HepG2 (cell line): ENCODE data around the gene LIPH. TPM values are rescaled to one million over a fixed set of nuclear protein-coding genes. Genes with fewer than 3 reads are reported as not detected.

Source experiments
- ATAC-seq: fragments of 200-7000 bp; cut with Tn5 transposase; 3 replicates; pipeline ENCODE4 v1.9.1; 2020; ENCODE audit warnings: mild to moderate bottlenecking, moderate library complexity
- BruUV-seq: library from RNA; stranded (reverse); fragments of 400-500 nt; replicated peaks from 2 replicates; lab custom pipeline; 2021; lab: Mats Ljungman, UMichigan
- CTCF ChIA-PET: fragments of 300-600 bp; formaldehyde crosslinking; extraction: SDS; loops from one replicate; lab custom pipeline; 2021; ENCODE audit warnings: low total read pairs, inconsistent platforms, low intra/inter-chr PET ratio; lab: Yijun Ruan, JAX
- POLR2A ChIA-PET: fragments of 350-600 bp; sonication (Branson Sonifier 250); formaldehyde crosslinking; loops from one replicate; lab custom pipeline; 2020; ENCODE audit warnings: antibody characterized with exemption, inconsistent platforms; lab: Yijun Ruan, JAX
- DNase-seq: peaks from one replicate; pipeline ENCODE4 v3.0.0-alpha.2; 2015; ENCODE audit warnings: low spot score
- FAIRE-seq: peaks from 3 replicates; lab custom pipeline; 2011; peaks lifted over from hg19 to GRCh38; lab: Jason Lieb, UNC
- H2AFZ ChIP-seq: one replicate; pipeline ENCODE4 v1.6.1; 2011; ENCODE audit warnings: low read length, inconsistent platforms
- H3K27ac ChIP-seq: fragments of 300-600 bp; 3 replicates; pipeline ENCODE4 v1.8.0; 2011; ENCODE audit warnings: mixed run types, mild to moderate bottlenecking, mixed read lengths, low read length, inconsistent platforms; ENCODE audit not compliant: insufficient read depth; ENCODE audit errors: extremely low read length
- H3K27me3 ChIP-seq, 2 experiments: fragments of 200-600 bp in 1 of 2; 2 replicates in 1 of 2; 3 replicates in 1 of 2; pipeline versions ENCODE4 v1.6.0 to v1.8.0; 2011; ENCODE audit warnings: low read length in 2 of 2, mild to moderate bottlenecking in 2 of 2, moderate library complexity in 2 of 2, inconsistent platforms in 1 of 2; ENCODE audit not compliant: insufficient read depth in 2 of 2, control insufficient read depth in 1 of 2
- H3K36me3 ChIP-seq, 2 experiments: fragments of 200-600 bp in 1 of 2; replicated peaks in 1 of 2; 2 replicates in 1 of 2; 3 replicates in 1 of 2; pipeline versions ENCODE4 v1.5.1 to v1.8.0; 2011; ENCODE audit warnings: low read length in 2 of 2, inconsistent platforms in 1 of 2; ENCODE audit not compliant: insufficient read depth in 2 of 2, control insufficient read depth in 1 of 2
- H3K4me1 ChIP-seq: 2 replicates; pipeline ENCODE4 v1.5.1; 2012; ENCODE audit warnings: low read length, inconsistent platforms; ENCODE audit not compliant: insufficient read depth
- H3K4me2 ChIP-seq: 2 replicates; pipeline ENCODE4 v1.6.0; 2011; ENCODE audit warnings: low read depth, low read length, inconsistent platforms
- H3K4me3 ChIP-seq, 3 experiments: fragments of 200-600 bp in 1 of 3; sonication (generic), shearing (Covaris generic) in 1 of 3; replicated peaks in 1 of 3; 2 replicates each; pipeline ENCODE4 v1.5.1; 2011 to 2016; ENCODE audit warnings: low read length in 3 of 3, inconsistent platforms in 2 of 3, low read depth in 2 of 3, mild to moderate bottlenecking in 2 of 3, control low read depth in 1 of 3, mixed read lengths in 1 of 3; ENCODE audit not compliant: insufficient read depth in 1 of 3
- H3K79me2 ChIP-seq: one replicate; pipeline ENCODE4 v1.6.1; 2011; ENCODE audit warnings: low read length, inconsistent platforms; ENCODE audit not compliant: insufficient read depth
- H3K9ac ChIP-seq: 2 replicates; pipeline ENCODE4 v1.6.0; 2011; ENCODE audit warnings: mild to moderate bottlenecking, low read depth, low read length, inconsistent platforms; ENCODE audit not compliant: insufficient read depth
- H3K9me3 ChIP-seq: 2 replicates; pipeline ENCODE4 v1.5.1; 2012; ENCODE audit warnings: mild to moderate bottlenecking, low read length
- H4K20me1 ChIP-seq: 2 replicates; pipeline ENCODE4 v1.6.0; 2011; ENCODE audit warnings: inconsistent platforms, mild to moderate bottlenecking, low read length, moderate library complexity; ENCODE audit not compliant: insufficient read depth
- CREM ChIP-seq, 2 experiments: sonication (generic) in 1 of 2; formaldehyde crosslinking in 1 of 2; IDR thresholded peaks; 2 replicates each; pipeline versions ENCODE4 v1.4.0 to v1.6.1; 2016 to 2020; ENCODE audit warnings: antibody characterized with exemption in 1 of 2, mild to moderate bottlenecking in 1 of 2, missing genetic modification reagents in 1 of 2
- HNRNPLL ChIP-seq: fragments of 200-400 bp; formaldehyde crosslinking; IDR thresholded peaks from 2 replicates; pipeline ENCODE4 v1.6.1; 2017; ENCODE audit warnings: mild to moderate bottlenecking, low read depth, low read length; ENCODE audit not compliant: poor library complexity, severe bottlenecking
- HOMEZ ChIP-seq: IDR thresholded peaks from 2 replicates; pipeline ENCODE4 v1.6.1; 2016; ENCODE audit warnings: low read depth
- IRX3 ChIP-seq: sonication (generic); formaldehyde crosslinking; IDR thresholded peaks from 2 replicates; pipeline ENCODE4 v1.8.1; 2023; ENCODE audit warnings: mild to moderate bottlenecking, low read depth, missing genetic modification reagents, borderline replicate concordance
- MTA3 ChIP-seq: sonication (generic); formaldehyde crosslinking; IDR thresholded peaks from 2 replicates; pipeline ENCODE4 v1.4.0; 2020; ENCODE audit warnings: missing genetic modification reagents
- PCBP1 ChIP-seq: fragments of 200-400 bp; formaldehyde crosslinking; IDR thresholded peaks from 2 replicates; pipeline ENCODE4 v1.6.1; 2017; ENCODE audit warnings: mild to moderate bottlenecking, low read depth, low read length, borderline replicate concordance
- RORA ChIP-seq: sonication (generic); formaldehyde crosslinking; IDR thresholded peaks from 2 replicates; pipeline ENCODE4 v1.5.0; 2020; ENCODE audit warnings: mild to moderate bottlenecking, missing genetic modification reagents, moderate library complexity
- SOX5 ChIP-seq: IDR thresholded peaks from 2 replicates; pipeline ENCODE4 v1.6.1; 2016; ENCODE audit warnings: borderline replicate concordance
- TGIF2 ChIP-seq: IDR thresholded peaks from 2 replicates; pipeline ENCODE4 v1.6.1; 2016; ENCODE audit warnings: control low read depth, missing compliant biosample characterization
- YEATS4 ChIP-seq: sonication (generic); formaldehyde crosslinking; IDR thresholded peaks from 2 replicates; pipeline ENCODE4 v1.4.0; 2020; ENCODE audit warnings: missing genetic modification reagents, borderline replicate concordance
- ZBTB38 ChIP-seq: sonication (generic); formaldehyde crosslinking; IDR thresholded peaks from 2 replicates; pipeline ENCODE4 v1.5.1; 2020; ENCODE audit warnings: mild to moderate bottlenecking, missing genetic modification reagents
- ZFX ChIP-seq: sonication (generic); formaldehyde crosslinking; IDR thresholded peaks from 2 replicates; pipeline ENCODE4 v1.4.0; 2020; ENCODE audit warnings: mild to moderate bottlenecking, low read depth, missing genetic modification reagents, moderate library complexity
- ZNF776 ChIP-seq: sonication (generic); formaldehyde crosslinking; IDR thresholded peaks from 2 replicates; pipeline ENCODE4 v1.4.0; 2020; ENCODE audit warnings: mild to moderate bottlenecking, missing genetic modification reagents
- WGBS: methylation state at CpG from one replicate; pipeline ENCODE4 v1.1.6; 2017; ENCODE audit warnings: low lambda C conversion rate; 5-methylcytosine and 5-hydroxymethylcytosine counted together
- in situ Hi-C: cut with HindIII; loops from 2 replicates; pipeline ENCODE4 v1.10.0; 2017; ENCODE audit warnings: low pct_unique_long_range_greater_than_20kb; ENCODE audit not compliant: extremely low pct_ligation_motif_present
- intact Hi-C: fragments of 100-400 bp; cut with micrococcal nuclease; formaldehyde crosslinking; loops from one replicate; pipeline ENCODE4 v1.10.0; 2022; ENCODE audit not compliant: unreplicated experiment
- polyA plus RNA-seq, 8 experiments: library from polyadenylated mRNA; depleted of rRNA in 3 of 8; stranded (reverse) in 7 of 8; unstranded in 1 of 8; fragments of >200 nt; fragmentation: Illumina TruSeq in 4 of 8; extraction: Trizol in 4 of 8; gene quantifications; 2 replicates each; pipeline versions ENCODE4 v1.2.1 to v1.2.3, GENCODE V29; 2011 to 2016; ENCODE audit warnings: low read depth in 4 of 8, missing spikeins in 1 of 8, mixed read lengths in 1 of 8; ENCODE audit not compliant: insufficient read depth in 1 of 8
- total RNA-seq, 5 experiments: library from RNA; depleted of rRNA; stranded (reverse); fragments of >200 nt; fragmentation: Illumina TruSeq; extraction: Trizol; gene quantifications; 2 replicates each; pipeline ENCODE4 v1.2.3, GENCODE V29; 2016; ENCODE audit warnings: low read depth in 1 of 5

The LIPH gene
- total and polyA plus RNA-seq, 2 of the 13 experiments (the other 11 are each of a cell fraction or from before 2014, with no cell fraction given), result 0.09 to 0.34 TPM

GRCh38 chr3:185511711-185512110 is 40.7 kb downstream of the LIPH start:
- FAIRE-seq (no peak), DNase-seq (no peak), ATAC-seq (no peak)
- CTCF ChIA-PET, result no interaction called here
- WGBS, result 31% methylated on average over 4 of the region's 4 CpGs
- no peaks in the 10 kb centered on the region for H3K79me2 ChIP-seq
- no peak overlapping the region for H3K4me2 ChIP-seq
- no peaks in the 10 kb centered on the region for H4K20me1 ChIP-seq
- TF ChIP-seq PCBP1 (no peak), ZBTB38 (CRISPR knock-in tag) (no peak), MTA3 (CRISPR knock-in tag) (no peak), SOX5 (CRISPR knock-in tag) (no peak), YEATS4 (no peak), HNRNPLL (no peak), ZNF776 (CRISPR knock-in tag) (no peak), TGIF2 (CRISPR knock-in tag) (no peak), CREM (IDR thresholded peaks at IDR 0.05) (no peak), CREM (CRISPR knock-in tag; IDR thresholded peaks at IDR 0.05) (no peak), IRX3 (CRISPR knock-in tag) (no peak), RORA (CRISPR knock-in tag) (no peak), HOMEZ (CRISPR knock-in tag) (no peak), ZFX (CRISPR knock-in tag) (no peak)
- no peak overlapping the region for H3K4me3 ChIP-seq
- H3K27me3 ChIP-seq, result peaks cover 0 to 2% of the 10 kb centered on the region in 2 experiments; a peak in 3 of 5 replicates
- in situ Hi-C loops (no loop called here), intact Hi-C loops (no loop called here)
- H3K4me1 ChIP-seq, result no peaks in the 10 kb centered on the region
- POLR2A ChIA-PET, result no interaction called here
- H3K9me3 ChIP-seq, result no peaks in the 10 kb centered on the region
- H3K27ac ChIP-seq, result no peak overlapping the region
- H3K9ac ChIP-seq, result no peak overlapping the region
- no TSS peak for BruUV-seq
- no peaks in the 10 kb centered on the region for H3K36me3 ChIP-seq
- H2AFZ ChIP-seq, result no peak overlapping the region
